HG03196 (cell line): ENCODE measurements around the gene PPP1R15B.
A peak's percentile ranks its signal among the peaks of the same experiment; 100 is the strongest.

ENCODE experiments used
- ATAC-seq: cut with Tn5 transposase; IDR thresholded peaks from one replicate; pipeline ENCODE4 v1.9.1; 2021; ENCODE audit not compliant: unreplicated experiment

PPP1R15B gene

DNA sequence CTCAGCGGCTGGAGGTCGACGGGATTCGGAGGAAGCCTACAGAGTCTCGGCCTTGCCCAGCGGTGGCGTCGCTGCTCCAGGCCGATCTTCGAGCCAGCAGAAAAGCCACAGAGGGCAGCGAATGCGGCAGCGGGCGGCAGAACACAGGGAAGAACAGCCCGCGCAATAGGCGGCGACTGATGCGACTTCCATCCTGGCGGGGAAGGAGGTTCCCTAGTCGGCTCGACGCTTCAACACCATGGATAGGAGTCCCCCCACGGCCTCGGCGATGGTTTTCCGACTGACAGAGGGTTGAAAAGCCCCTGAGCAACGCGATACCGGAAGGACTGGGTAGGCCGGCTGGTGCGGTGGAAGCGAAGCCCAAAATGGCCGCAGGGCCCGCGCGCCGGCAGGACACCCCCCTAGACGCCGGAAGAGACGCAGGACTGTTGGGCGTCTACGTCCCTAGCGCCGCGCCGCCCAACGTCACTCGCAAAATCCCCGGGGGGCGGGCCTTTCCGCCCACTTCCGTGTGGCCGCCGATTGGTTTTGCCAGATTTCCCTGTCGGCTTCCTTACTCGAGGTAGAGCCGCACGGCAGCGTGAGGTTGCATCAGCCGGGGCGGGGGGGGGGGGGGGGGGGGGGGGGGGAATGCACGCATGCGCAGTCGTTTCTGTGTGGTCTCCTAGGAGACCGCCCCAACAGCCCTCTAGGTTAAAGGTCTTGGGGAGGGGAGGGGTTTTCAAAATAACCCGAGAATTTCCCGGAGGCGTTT, at the start of gene PPP1R15B:
Gene PPP1R15B, minus strand, starts transcription at position 367 of the 754 bp plus-strand sequence. CDS start 406 bp downstream, outside the sequence.
- ATAC-seq = peak; percentile 93

DNA sequence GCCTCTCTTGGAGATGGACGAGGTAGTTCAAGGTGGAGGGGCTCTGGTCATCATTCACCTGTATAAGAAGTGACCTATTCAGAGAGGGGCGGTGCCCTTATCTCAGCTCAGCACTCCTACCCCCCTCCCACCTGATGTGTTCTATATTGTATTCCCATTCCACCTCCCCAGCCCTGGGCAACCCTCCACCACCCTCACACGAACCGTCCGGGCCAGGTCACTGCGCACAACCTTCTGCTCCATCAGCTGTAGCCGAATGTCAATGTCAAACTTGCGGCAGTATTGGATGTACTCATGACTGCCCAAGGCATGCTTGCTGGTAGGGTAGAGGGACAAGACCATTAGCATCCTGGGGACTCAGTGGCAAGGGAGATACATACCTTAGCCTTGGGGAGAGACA, 48.7 kb upstream of the PPP1R15B start:
- no peak for ATAC-seq

GRCh38 chr1:204459706-204460105, 48.1 kb upstream of the PPP1R15B start:
- ATAC-seq = no peak

- ATAC-seq = no peak
Observed at GRCh38 chr1:204457666-204458065, 46.0 kb upstream of the PPP1R15B start.

GRCh38 chr1:204456826-204457442, 45.3 kb upstream of the PPP1R15B start:
- no peak for ATAC-seq

DNA sequence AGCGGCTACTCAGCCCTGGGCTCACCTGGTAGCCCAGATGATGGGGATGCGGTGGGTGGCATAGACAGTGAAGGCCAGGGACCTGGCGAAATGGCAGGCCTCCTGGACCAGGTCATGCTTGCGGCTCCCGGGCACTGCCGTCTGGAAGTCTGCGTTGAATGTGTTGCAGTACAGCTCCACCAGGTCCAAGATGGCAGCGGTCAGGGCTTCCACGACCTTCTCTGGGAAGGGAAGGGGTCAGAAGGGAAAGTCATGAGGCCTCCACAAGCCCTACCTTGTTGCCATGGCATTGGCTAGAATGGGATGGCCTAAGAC, 44.2 kb upstream of the PPP1R15B start:
- ATAC-seq = no peak

DNA sequence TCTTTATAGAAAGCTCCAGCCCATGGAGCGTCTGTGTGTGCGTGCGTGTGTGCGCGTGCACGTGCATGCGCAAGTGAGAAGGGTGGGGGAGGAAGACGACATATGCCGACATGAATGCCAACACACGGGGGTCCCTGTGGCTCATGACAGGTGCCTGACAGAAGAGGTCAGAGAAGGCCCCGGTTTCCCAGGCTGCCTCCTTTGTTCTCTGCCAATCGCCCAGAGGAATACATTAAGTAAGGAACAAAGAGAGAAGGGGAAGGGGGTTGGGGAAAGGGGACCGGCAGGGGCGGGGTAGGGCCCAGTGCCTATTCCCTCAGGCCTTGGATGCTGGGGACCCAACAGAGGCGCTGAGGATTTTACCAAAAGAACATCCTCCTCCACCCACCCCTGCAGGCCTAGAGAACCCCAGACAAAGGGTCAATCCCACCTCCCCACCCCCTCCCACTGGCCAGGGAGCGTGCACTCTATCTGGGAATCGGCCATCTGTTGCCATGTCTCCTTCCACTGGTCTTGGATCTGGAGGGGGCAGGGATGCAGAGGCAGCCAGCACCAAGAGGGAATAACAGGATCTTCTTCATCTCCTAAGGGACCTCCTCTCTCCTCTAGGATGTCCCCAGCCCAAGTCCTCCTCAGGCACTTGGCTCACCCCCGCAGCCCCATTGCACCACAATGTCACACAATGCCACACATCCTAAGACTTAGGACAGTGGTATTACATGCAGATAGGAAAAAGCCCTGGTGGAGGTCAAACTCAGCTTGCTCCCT, 43.6 kb upstream of the PPP1R15B start:
- no peak for ATAC-seq

DNA sequence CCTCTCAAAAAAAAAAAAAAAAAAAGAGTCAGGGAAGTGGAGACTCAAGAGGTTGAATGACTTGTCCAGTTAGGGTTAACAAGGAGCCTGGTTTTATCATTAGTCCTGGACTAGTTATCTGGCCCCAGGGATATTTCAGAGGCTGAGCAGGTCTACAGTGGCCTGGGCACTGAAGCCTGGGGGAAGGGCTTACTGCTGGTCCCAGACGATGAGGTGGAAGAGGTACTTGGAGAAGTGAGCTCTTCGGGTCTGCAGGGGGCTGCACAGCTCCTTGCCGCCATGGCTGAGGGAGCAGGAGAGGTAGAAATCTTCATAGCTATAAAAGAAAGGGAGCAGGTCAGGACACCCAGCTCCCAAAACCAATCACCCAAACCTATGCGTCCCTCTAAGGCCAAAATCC, 42.9 kb upstream of the PPP1R15B start:
- no peak for ATAC-seq

- peak; percentile 74 for ATAC-seq
Observed at GRCh38 chr1:204453141-204453772, 41.6 kb upstream of the PPP1R15B start.

GRCh38 chr1:204451352-204452124, 39.9 kb upstream of the PPP1R15B start:
- ATAC-seq = no peak

- ATAC-seq = no peak
Observed at GRCh38 chr1:204450461-204451257, 39.0 kb upstream of the PPP1R15B start.

DNA sequence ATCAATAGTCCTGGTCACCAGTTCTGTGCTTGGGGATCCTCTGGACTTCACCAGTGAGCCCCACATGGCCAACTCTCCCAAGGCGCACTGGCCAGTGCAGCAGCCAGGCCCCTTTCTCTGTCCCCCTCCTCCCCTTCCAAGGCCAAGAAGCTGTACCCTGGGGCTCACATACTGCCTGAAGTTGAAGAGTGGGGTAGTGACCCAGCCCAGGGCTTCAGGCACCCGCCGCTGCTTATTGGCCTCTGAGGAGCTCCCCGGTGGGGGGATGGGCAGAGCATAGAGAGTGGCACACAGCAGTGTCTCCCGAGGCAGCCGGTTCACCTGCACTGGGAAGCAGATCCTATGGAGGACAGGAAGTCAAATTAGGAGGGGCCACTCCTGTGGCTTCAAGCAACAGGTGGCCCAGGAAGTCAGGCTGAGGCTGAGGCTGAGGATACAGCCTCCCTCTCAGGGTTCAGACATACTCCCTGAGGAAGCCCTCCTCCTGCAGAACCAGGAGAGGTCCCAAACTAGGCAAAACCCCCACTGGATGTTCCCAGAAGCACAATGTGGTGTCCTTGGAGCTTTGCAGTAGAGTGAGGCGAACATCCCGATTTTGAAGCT, 38.2 kb upstream of the PPP1R15B start:
- ATAC-seq = no peak

DNA sequence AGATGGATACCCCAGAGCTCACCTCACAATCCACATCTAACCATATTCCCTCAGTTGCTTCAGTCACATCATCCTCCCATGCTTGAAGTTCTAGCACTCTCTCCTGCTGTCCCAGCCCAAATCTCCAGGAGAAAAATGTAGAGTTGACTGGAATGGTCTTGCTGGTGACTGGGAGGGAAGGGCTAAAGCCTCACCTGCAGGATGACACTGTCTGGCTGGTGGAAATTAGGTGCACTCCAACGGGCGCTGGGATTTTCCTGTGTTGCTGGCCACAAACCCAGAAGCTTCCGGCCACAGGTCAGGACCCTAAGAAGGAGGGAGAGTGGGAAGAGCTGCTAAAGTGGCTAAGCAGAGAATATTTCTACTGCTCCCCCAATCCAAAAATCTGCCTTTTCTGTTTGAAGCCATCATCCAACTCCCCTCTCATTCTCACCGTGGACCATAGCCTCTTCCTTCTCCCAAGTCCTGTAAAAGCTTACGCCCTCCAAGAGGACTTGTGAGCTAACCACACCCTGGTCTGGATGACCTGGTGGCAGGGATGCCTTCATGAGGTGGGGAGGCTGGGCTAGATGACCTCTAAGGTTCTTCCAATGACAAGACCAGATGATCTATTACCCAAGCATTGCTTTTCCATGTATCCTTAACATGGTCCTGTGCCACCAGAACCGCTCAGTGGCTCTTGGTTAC, 37.5 kb upstream of the PPP1R15B start:
- ATAC-seq = no peak

- no peak for ATAC-seq
Observed at GRCh38 chr1:204448344-204448964, 36.8 kb upstream of the PPP1R15B start.

DNA sequence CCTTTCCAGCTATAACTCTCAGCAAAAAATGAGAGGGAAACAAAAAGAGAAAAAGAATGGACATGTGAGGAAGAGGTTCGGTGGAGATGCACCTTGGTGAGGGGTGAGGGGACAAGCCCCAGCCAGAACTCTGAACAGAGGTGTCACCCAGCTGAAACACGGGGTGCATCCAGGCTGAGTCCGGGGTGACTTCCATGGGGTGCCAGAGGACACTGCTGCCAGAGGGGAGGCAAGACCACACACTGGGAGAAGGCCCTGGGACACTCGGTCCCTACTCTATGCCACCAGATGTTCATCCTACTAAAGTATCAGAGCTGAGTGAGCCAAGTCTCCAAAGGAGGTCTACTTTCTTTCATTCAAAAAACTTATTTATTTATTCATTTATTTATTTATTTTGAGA, 36.1 kb upstream of the PPP1R15B start:
- no peak for ATAC-seq

- ATAC-seq = no peak
Observed at GRCh38 chr1:204447190-204447589, 35.6 kb upstream of the PPP1R15B start.

DNA sequence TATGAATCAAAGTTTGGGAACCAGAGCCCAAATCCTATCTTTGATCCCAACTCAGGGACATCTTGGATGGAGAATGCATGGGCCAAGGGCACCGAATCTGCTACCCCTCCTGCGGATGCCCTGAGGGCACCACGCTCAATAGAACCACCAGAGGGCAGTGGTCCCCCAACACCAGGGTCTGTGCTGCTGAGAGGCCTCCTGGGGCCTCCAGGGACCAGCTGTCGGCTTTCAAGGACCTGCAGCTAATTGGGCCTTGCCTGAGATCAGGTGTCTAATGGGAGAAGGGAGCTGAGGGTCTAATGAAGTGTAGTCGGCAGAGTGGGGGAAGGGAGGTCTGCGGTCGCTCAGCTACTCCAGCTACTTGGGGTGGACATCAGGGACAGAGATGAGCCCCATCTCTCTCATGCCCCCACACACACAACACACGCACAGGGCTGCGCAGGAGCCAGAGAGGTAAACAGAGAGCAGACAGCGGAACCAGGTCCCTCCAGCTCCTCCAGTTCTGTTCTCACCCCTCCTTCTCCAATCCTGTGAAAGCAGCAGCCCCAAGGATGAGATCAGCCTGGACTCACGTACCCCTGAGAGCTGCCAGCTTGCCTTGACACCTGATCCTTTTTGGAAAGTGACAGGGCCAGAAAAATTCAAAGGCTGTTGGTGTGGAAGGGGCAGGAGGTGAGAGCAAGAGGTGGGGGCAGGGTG, 34.9 kb upstream of the PPP1R15B start:
- peak; percentile 58 for ATAC-seq

DNA sequence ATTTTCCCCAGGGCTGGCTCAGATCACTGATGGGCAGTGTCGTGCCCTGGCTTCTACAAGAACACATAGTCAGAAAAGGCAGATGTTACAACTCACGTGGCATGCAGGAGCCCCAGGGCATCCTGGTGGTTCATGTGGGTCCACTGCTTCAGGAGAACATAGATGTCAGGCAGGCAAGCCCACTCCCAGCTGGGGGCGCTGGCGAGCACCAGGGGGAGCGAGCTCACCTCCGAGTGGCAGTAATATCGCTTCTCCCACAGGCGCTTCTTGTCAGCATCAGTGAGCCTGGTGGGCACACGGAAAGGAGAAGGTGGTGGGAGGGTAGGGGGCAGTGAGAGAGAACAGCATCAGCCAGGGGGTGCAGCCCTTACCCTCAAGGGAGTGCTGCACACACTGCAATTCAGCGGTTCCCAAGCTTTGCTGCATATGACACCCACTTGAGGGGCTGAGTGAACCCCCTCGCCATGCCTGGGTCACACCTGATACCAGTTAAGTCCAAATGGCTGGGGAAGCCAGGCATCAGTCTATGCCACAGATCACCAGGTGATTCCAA, 34.3 kb upstream of the PPP1R15B start:
- ATAC-seq = no peak
